Upper lobe of right lung (tissue), 1 donor: Measurements from ENCODE around the gene C17orf78. TPM values are rescaled to one million over a fixed set of nuclear protein-coding genes. Genes with fewer than 3 reads are reported as not detected.
"Not testable (repeated sequence)": the region's sequence is repeated elsewhere in the genome, so short reads cannot be mapped to it uniquely, and the experiment has no call there.

Experiments used
- ATAC-seq: fragments of 200-7000 bp; cut with Tn5 transposase; one replicate; pipeline ENCODE4 v1.9.1; 2020; ENCODE audit warnings: mild to moderate bottlenecking, moderate library complexity
- DNase-seq: peaks from one replicate; pipeline ENCODE4 v3.0.0-alpha.2; 2020
- H3K27ac ChIP-seq: fragments of 200-600 bp; one replicate; pipeline ENCODE4 v1.8.0; 2022
- H3K27me3 ChIP-seq: fragments of 200-600 bp; one replicate; pipeline ENCODE4 v1.8.0; 2022; ENCODE audit warnings: mild to moderate bottlenecking
- H3K36me3 ChIP-seq: fragments of 200-600 bp; one replicate; pipeline ENCODE4 v1.8.0; 2022
- H3K4me1 ChIP-seq: fragments of 200-600 bp; one replicate; pipeline ENCODE4 v1.8.0; 2022
- H3K4me3 ChIP-seq: fragments of 200-600 bp; one replicate; pipeline ENCODE4 v1.8.0; 2022; ENCODE audit warnings: mild to moderate bottlenecking
- H3K9me3 ChIP-seq: fragments of 200-600 bp; one replicate; pipeline ENCODE4 v1.8.0; 2022
- CTCF ChIP-seq: fragments of 200-600 bp; IDR thresholded peaks from one replicate; pipeline ENCODE4 v1.8.0; 2022; ENCODE audit warnings: antibody characterized with exemption
- intact Hi-C: fragments of 100-400 bp; cut with DNase I; formaldehyde crosslinking; loops from one replicate; pipeline ENCODE4 v1.11.0; 2022
- total RNA-seq: library from RNA; stranded (reverse); fragmentation: NEBNext Ultra II Directional; extraction: Animal tissue kit (Norgen Biotek cat#: 25700); gene quantifications from one replicate; pipeline ENCODE4 v1.2.1, GENCODE V29; 2021
- donor health status: DM: no; HTN: yes; CAD: no; lungs with severe emphysema.

The C17orf78 gene
- total RNA-seq, 1 donor from 2014 or later, result not detected

DNA sequence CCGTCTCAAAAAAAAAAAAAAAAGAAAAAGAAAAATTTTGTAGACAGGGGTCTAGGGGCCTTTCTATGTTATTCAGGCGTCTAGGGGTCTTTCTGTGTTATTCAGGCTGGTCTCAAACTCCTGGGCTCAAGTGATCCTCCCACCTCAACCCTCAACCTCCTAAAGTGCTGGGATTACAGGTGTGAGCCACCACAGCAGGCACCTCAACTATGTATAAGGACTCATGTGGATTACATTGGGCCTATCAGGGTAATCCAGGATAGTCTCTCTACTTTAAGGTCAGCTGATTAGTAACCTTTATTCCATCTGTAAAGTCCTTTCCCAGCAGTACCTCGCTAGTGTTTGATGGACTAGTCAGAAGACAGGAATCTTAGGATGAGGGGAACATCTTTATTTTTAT is 53.3 kb downstream of the C17orf78 start:
- TF ChIP-seq CTCF, result no peak
- no peak for DNase-seq
- Histone ChIP-seq H3K36me3 (peaks cover 73% of the 10 kb centered on the region), H3K9me3 (no peaks in the 10 kb centered on the region), H3K4me1 (no peaks in the 10 kb centered on the region), H3K27me3 (no peaks in the 10 kb centered on the region), H3K4me3 (no peak overlapping the region), H3K27ac (no peak overlapping the region)
- no peak for ATAC-seq
- intact Hi-C loops, result no loop called here

- no peak for TF ChIP-seq CTCF
- Histone ChIP-seq H3K27me3 (no peaks in the 10 kb centered on the region), H3K4me3 (no peak overlapping the region), H3K36me3 (peaks cover 73% of the 10 kb centered on the region), H3K9me3 (no peaks in the 10 kb centered on the region), H3K27ac (no peak overlapping the region), H3K4me1 (no peaks in the 10 kb centered on the region)
- intact Hi-C loops, result no loop called here
- DNase-seq, result no peak
- ATAC-seq, result no peak
Measured at GRCh38 chr17:37429453-37429852, 53.7 kb downstream of the C17orf78 start.

DNA sequence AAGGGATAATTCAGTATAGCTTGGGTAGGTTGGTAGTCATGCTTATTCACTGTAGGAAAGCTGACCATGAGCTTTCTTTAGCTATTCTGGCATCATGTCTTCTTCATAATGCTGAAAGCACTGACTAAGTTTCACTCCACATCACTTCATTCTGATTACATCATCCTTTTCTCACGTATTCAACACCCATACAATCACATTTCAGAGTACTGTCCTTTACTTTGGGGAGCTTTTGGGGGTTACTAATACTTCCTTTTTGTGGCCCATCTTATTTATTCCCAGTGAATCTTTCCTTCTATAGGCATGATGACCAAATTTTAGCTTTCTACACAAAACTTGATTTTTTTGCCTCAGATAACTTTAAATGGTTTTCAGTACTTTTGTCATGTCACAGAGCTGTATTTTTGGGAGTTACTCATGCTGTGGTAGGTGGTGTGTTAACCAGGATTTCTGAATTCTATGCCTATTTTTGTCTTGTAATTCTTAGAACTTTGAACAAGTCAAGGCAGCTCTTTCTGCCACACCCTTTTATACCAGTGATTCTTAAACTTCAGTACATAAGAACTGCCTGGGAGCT is 54.4 kb downstream of the C17orf78 start:
- Histone ChIP-seq H3K4me1 (no peaks in the 10 kb centered on the region), H3K27me3 (no peaks in the 10 kb centered on the region), H3K9me3 (no peaks in the 10 kb centered on the region), H3K27ac (no peak overlapping the region), H3K36me3 (peaks cover 73% of the 10 kb centered on the region), H3K4me3 (no peak overlapping the region)
- no peak for DNase-seq
- no peak for TF ChIP-seq CTCF
- intact Hi-C loops, result no loop called here
- ATAC-seq, result no peak

DNA sequence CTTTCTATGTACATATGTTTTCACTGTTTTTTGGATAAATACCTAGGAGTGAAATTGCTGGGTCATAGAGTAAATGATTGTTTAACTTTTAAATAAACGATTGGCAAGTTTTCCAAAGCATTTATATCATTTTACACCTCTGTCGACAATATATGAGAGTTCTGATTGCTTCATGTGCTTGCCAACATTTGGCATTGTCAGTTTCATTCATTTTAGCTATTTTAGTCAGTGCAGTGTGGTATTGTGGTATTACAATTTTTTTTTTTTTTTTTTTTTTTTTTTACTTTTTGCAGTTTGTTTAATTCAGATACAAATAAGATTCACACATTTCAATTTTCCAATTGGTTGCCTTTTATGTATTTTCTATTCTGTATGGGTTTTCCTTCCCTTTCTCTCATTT is 56.9 kb downstream of the C17orf78 start:
- no peak for TF ChIP-seq CTCF
- ATAC-seq (no peak), DNase-seq (no peak)
- H3K4me1 ChIP-seq, result no peaks in the 10 kb centered on the region
- no peaks in the 10 kb centered on the region for H3K9me3 ChIP-seq
- H3K4me3 ChIP-seq, result no peak overlapping the region
- H3K36me3 ChIP-seq, result peaks cover 58% of the 10 kb centered on the region
- no peak overlapping the region for H3K27ac ChIP-seq
- intact Hi-C loops, result no loop called here
- H3K27me3 ChIP-seq, result no peaks in the 10 kb centered on the region

DNA sequence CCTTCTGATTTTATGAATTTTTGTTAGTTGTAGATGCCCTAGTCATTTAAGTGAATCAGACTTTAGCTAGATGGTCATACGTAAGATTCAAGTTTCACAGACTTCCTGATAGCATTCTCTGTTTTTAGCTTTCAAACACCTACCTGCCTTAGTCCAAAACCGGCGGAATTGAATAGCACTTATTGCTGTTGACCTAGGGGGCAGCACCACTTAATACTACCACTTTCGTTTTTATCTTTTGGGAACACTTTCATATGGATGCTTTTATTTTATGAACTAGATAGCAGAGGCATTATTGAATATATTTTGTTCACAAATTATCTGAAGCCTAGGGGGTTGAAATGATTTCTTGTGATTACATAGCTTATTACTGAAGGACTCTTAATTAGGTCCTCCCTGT is 62.4 kb downstream of the C17orf78 start:
- DNase-seq (no peak), ATAC-seq (no peak)
- Histone ChIP-seq H3K27ac (no peak overlapping the region), H3K4me1 (no peaks in the 10 kb centered on the region), H3K9me3 (no peaks in the 10 kb centered on the region), H3K36me3 (peaks cover 74% of the 10 kb centered on the region), H3K27me3 (no peaks in the 10 kb centered on the region), H3K4me3 (no peak overlapping the region)
- peak; percentile 13 for TF ChIP-seq CTCF
- intact Hi-C loops, result no loop called here

- intact Hi-C loops, result no loop called here
- TF ChIP-seq CTCF, result no peak
- Histone ChIP-seq H3K4me1 (no peaks in the 10 kb centered on the region), H3K27ac (no peak overlapping the region), H3K9me3 (no peaks in the 10 kb centered on the region), H3K36me3 (peaks cover 85% of the 10 kb centered on the region), H3K4me3 (no peak overlapping the region), H3K27me3 (no peaks in the 10 kb centered on the region)
- DNase-seq, result no peak
- ATAC-seq, result no peak
Measured at GRCh38 chr17:37440424-37440823, 64.6 kb downstream of the C17orf78 start.

GRCh38 chr17:37441369-37442014 is 65.7 kb downstream of the C17orf78 start:
- H3K36me3 ChIP-seq, result peaks cover 93% of the 10 kb centered on the region
- DNase-seq, H3K27me3 ChIP-seq, H3K4me1 ChIP-seq, intact Hi-C loops, H3K9me3 ChIP-seq, H3K27ac ChIP-seq, H3K4me3 ChIP-seq, ATAC-seq: not testable (repeated sequence)
